Activated naive CD4-positive, alpha-beta T cell treated with Interleukin-2 at 50 U/mL for 16 hours (primary cell): ENCODE data around the gene TPPP2.
"Not testable (repeated sequence)": the region's sequence is repeated elsewhere in the genome, so short reads cannot be mapped to it uniquely, and the experiment has no call there.

ENCODE experiments used
- DNase-seq: peaks from one replicate; pipeline ENCODE4 v3.0.0-alpha.2; 2020

The TPPP2 gene

DNA sequence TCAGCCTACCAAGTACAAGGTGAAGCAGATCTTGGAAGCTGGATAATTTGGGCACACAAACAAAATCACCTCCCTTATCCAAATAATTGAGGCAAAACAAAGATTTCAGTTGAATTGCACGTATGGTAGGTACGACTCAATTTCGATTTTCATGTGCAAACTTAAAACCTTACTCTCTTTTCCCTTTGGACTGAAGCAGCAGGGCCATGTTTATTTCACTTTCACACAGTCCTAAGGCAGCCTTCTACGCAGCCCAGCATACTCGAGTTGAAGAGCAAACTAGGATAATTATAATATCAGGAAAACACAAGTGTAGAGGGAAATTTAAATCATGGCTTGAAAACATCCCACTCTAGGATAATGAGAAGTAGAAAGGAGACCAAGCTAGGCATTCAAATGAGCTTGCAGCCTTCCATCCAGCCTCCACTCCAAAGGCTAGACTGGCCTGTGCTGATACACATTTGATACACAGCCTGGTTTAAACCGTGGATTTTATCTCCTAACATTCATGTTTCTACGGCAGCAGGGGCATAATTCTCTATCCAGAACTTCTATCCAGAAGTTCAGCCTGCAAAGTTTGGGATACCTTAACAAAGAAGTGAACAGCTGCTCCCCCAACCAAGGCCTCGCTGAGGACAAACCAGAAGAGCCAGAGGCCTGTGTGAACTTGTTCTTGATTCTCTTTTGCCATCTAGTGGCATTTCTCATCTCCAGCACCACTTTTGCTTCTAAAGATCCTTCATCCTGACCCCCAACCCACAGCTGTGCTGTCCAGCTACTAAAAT is 9.8 kb downstream of the TPPP2 start:
- no peak for DNase-seq

DNA sequence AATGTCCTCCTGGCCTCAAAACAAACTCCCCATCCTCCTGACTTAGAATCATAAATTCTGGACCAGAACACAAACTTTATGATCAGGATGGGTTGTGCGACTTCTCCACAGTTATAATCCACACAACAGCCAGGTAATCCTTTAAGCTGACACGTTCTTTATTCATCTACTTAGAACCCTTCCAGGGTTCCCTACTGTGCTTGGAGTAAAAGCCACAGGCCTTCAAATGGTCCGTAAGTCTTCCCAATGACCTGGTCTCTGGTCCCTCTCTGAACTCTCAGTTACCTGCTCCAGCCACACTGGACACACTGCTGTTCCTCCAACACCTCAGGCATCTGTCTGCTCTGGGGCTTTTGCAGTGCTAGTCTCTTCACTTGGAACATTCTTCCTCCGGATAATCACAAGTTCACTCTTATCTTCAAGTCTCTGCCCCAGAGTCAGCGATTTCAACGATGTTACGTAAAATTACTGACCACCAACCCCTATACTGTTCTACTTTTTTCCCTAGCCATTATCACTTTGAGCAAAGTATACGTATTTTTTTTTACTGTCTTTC is 10.4 kb downstream of the TPPP2 start:
- DNase-seq, result no peak

- DNase-seq, result not testable (repeated sequence)
These were observed 10.9 kb downstream of the TPPP2 start for GRCh38 chr14:21040941-21041340.

- no peak for DNase-seq
These were observed 11.8 kb downstream of the TPPP2 start, which contains the start of gene RNASE7 for GRCh38 chr14:21041676-21042433. Gene RNASE7 (plus strand): TSS chr14:21042362. CDS start chr14:21042993, 631 bp downstream.

- no peak for DNase-seq
These were observed 12.9 kb downstream of the TPPP2 start for GRCh38 chr14:21042918-21043317.

GRCh38 chr14:21043387-21043973 is 13.5 kb downstream of the TPPP2 start:
- no peak for DNase-seq

DNA sequence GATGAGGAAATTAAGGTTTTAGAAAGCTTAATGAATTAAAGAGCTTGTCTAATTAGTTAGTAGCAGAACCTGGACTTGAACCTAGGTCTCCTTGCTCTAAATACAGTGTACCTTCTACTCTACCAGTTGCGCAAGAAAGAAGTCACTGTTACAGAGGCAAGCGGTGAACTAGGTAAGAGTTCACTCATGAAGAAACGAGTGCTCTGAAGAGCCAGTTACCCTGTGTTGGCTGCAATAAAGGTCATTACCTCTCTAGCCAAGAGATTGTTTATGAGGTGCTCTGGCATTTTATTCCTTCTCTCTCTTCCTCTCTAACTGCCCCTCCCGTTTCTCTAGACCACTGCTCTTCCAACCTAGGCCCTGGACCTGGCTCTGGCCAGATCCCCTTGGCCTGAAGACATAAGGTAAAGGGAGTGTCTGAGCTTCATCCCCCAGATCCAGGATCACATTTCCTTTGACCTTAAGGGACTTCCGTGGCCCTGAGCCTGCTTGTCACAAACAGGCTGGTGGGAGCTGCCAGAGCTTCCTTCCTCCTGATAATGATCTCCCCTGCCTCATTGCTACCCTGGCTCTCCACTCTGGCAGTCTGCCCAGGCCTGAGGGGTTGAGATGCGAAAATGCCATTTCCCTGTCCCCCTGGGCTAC is 14.1 kb downstream of the TPPP2 start:
- DNase-seq, result no peak

DNA sequence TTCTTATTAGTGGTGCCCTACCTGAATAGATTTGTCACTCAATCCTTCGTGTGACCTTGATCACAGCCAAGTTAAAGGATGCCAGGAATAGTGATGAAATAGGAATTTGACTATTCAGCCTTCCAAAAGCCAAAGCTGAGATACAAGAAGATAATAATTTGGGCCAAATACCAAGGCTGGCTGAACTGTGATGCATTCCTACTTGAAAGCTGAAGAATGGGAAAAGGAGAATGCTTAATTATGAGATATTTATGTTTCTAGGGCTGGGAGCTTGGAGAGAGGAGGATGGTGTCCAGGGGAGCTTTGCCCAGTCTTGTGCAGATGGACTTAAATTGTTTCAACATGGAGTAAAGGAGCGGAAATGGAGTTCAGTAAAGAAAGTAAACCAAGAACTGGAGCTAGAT is 17.4 kb downstream of the TPPP2 start:
- no peak for DNase-seq

GRCh38 chr14:21048638-21049037 is 18.6 kb downstream of the TPPP2 start:
- DNase-seq, result no peak

DNA sequence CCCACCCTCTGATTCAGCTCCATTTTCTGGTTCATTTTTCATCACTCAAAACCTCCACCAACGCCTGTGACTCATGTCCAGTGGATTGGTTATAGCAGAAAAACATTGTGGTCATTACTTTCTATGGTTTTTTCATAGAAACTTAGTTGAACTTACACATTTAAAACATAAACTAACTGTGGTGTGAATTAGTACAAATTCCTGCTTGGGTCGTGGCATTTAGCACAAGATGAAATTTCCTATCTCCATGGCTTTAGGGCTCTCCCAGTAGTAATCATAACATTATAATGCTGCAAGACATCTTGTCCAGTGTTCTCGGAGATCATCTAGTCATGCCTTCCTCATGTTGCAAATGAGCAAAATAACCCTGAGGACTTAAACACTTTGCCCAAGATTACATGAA is 19.3 kb downstream of the TPPP2 start:
- DNase-seq, result no peak

DNA sequence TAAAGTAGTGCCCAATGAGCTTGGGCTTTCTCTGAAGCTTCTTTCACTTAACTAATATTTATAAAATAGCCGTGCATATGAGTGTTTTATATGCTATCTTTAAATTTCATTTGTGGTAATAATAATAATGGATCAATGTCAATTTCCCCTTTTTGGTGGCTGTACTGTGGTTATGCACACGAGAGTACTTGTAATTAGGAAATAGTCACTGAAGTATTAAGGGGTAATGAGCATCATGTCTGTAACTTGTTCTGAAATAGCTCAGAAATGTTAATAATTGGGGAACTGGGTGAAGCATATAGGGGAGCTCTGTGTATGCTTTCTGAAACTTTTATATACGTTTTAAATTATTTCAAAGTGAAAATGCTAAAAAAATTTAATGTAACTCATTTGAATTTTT is 20.6 kb downstream of the TPPP2 start:
- DNase-seq, result no peak

DNA sequence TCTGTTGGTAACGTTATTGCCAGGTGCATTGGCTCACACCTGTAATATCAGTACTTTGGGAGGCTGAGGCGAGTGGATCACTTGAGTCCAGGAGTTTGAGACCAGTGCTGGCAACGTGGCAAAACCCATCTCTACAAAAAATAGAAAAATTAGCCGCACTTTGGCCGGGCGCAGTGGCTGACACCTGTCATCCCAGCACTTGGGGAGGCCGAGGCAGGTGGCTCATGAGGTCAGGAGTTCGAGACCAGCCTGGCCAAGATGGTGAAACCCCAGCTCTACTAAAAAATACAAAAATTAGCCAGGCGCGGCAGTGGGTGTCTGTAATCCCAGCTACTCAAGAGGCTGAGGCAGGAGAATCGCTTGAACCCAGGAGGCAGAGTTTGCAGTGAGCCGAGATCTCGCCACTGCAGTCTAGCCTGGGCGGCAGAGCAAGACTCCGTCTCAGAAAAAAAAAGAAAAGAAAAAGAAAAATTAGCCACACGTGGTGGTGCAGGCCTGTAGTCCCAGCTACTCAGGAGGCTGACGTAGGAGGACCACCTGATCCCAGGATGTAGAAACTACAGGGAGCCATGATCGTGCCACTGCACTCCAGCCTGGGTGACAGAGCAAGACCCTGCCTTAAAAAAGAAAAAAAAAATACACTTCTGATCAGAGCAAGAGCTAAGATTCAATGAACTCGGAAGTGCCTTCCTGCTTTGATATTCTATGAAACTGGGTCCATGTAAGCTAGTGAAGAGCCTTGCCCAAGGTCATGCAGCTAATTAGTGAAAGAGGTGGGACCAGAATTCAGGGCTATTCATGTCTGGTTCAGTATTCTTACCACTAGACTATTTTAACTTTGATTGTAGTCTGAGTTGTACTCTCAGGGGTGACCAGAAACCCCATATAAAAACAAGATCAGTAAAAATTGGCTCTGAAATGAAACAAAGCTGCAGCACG is 23.4 kb downstream of the TPPP2 start:
- no peak for DNase-seq

GRCh38 chr14:21054123-21054767 is 24.2 kb downstream of the TPPP2 start:
- no peak for DNase-seq

DNA sequence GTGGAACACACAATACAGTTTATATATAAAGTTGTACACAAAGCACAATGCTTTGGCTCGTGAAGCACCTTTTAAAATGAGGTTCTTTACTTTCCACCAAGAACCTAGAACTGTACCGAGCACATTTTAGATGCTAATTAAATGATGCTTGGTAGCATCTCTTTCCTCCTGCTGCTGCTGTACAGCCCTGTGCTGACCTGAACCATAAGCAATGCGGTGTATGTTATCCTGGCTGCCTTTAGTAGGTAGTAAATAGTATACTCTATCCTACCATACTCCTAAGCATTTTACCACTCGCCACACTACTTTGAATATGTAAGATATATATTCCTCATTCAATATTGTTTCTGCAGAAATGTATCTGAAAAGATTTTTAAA is 24.7 kb downstream of the TPPP2 start:
- no peak for DNase-seq

- no peak for DNase-seq
These were observed 25.6 kb downstream of the TPPP2 start for GRCh38 chr14:21055432-21056117.

DNA sequence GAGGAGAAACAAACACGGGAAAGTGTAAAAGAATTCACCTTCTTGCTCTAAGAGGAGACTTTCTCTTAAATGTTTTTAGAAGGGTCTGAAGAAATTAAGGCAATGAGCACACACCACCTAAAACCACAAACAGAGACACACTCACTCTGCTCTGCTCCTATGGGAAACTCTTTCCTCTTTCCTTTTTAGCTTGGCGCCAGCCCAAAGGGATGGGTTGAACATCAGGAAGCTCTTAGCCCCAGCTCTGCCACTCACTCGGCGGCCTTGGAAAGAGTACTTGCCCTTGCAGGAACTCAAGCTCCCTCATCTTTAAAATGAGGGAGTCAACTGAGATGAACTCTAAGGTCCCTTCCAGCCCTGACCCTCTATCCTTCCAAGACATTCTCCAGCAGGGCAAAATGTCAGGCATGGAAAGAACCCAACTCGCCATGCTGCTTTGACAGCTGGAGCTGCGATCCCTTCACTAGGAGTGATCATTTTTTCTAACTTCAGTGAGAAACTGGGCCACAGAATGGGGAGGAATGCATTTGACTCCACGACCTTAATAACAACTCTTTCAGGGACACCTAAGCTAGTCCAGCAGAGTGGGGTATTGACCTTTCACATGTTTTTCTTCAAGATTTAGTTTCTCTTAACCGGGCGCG is 26.6 kb downstream of the TPPP2 start:
- no peak for DNase-seq

DNA sequence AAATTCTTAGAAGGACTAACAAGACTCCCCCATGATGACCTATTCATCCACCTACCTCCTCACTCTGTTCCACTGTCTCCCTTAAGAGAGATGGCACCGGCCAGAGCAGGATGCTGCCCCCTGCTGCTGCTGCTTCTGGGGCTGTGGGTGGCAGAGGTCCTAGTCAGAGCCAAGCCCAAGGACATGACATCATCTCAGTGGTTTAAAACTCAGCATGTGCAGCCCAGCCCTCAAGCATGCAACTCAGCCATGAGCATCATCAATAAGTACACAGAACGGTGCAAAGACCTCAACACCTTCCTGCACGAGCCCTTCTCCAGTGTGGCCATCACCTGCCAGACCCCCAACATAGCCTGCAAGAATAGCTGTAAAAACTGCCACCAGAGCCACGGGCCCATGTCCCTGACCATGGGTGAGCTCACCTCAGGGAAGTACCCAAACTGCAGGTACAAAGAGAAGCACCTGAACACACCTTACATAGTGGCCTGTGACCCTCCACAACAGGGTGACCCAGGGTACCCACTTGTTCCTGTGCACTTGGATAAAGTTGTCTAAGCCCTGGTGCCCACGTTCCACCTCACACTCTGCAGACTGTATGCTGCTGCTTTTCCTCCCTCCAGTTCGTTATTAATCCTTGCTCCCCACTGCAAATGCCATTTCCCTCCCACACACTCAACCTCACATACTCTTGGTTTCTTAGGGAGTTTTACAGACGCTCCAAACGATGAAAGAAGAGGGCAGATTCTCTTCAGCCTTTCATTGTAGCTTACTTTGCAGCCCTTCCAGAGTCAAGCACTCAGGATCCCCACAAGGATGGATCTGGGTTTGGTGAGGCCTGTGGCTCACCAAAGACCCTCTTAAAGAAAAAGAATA is 28.0 kb downstream of the TPPP2 start, which contains the start of gene RNASE8:
RNASE8 (plus strand) TSS at position 20 of the 873 bp plus-strand sequence; CDS start at position 91, 71 bp downstream.
- no peak for DNase-seq

GRCh38 chr14:21058903-21059302 is 28.9 kb downstream of the TPPP2 start:
- no peak for DNase-seq
